WI38 (cell line): ENCODE measurements around the gene PEA15.

Experiments used
- H3K4me3 ChIP-seq: 2 replicates; pipeline ENCODE4 v1.5.1; 2011; ENCODE audit warnings: low read depth, mild to moderate bottlenecking, control low read depth, low read length
- CTCF ChIP-seq: IDR thresholded peaks from 2 replicates; pipeline ENCODE4 v1.5.1; 2012; ENCODE audit warnings: low read depth, mild to moderate bottlenecking, control low read depth, low read length

The PEA15 gene

DNA sequence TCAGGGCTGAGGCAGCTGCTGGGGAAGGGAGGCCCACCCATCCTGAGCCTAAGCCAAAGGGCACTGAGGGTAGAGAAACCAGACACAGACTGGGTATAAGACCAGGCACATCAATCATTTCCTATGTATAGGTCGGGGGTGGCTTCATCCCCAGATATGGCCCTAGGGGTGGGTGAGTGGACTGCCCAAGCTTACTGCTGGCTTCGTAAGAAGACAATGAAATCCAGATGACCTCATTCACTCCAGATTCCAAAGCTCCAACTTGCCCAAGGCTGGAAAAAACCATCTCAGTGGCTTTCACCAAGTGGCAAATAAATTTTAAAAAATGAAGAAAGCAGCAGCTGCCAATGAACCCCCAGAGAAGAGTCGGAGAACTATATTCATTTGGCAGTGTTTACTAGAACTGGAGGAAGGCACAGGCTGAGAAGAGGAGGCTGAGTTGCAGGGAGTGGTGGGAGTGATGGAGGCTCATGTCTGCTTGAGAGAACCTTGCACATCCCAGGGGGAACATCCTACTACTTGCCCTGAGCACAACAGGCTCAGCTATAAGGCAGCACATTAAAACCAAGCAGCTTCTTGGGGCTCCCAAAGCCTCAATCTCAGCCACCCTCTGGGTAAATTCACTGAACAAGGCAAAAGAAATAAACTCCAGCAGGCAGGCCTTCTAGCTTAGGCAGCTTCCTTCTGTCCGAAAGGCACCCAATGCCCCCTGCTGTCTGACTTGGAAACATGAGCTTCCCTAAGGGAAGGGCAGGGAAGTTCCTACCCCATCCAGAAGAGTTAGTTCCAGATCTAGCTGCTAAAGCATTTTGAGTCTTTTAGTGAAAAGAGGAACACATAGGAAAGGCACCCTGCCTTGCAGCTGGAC lies 14.1 kb downstream of the PEA15 start:
- no peak overlapping the region for H3K4me3 ChIP-seq
- peak; percentile 69 for TF ChIP-seq CTCF

- H3K4me3 ChIP-seq, result no peak overlapping the region
- TF ChIP-seq CTCF, result no peak
Measured at GRCh38 chr1:160220301-160220700, 15.1 kb downstream of the PEA15 start.

DNA sequence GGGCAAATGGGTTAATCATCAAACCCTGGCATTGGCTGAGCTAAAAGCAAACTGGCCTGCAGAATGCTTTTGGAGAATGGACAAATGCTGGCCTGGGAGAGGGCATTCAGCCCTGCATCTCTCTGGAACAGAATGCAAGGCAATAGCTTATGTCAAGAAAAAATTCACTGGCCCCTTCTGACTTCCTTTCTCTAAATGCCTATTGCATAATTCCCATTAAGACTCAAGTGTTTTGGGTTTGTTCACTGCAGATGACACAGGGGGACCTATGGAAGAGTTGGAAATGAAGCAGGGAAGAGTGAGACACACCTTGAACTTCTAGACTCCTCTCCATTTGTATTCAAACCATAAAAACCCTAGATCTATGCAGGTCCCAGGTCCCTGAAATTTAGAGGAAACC lies 15.9 kb downstream of the PEA15 start:
- TF ChIP-seq CTCF, result no peak
- no peak overlapping the region for H3K4me3 ChIP-seq

DNA sequence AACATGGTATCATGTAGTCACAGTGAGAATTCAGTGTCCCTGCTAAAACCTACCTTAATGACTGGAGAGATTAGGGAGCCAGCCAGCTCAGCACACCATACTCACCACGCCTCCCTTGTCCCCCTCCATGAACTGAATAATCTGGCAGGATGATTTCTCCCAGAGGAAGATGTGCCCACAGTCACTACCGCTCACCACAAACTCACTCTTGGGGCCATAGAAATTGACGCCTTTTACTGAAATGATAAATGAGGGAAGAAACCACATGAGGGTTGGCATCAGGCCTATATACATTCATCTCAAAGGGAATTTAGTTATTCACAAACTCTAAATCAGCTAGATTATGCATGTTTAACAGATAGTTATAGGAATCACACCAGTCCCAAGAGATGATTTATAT lies 17.4 kb downstream of the PEA15 start:
- no peak for TF ChIP-seq CTCF
- no peak overlapping the region for H3K4me3 ChIP-seq

GRCh38 chr1:160224606-160225005 lies 19.4 kb downstream of the PEA15 start:
- no peak overlapping the region for H3K4me3 ChIP-seq
- TF ChIP-seq CTCF, result no peak

- H3K4me3 ChIP-seq, result no peak overlapping the region
- TF ChIP-seq CTCF, result no peak
Measured at GRCh38 chr1:160225345-160225744, 20.2 kb downstream of the PEA15 start.

GRCh38 chr1:160226623-160227022 lies 21.4 kb downstream of the PEA15 start:
- no peak for TF ChIP-seq CTCF
- no peak overlapping the region for H3K4me3 ChIP-seq
